Peyer's patch (tissue), 4 donors: ENCODE results near the gene CNTNAP2. TPM values are rescaled to one million over a fixed set of nuclear protein-coding genes. Genes with fewer than 3 reads are reported as not detected.

Source experiments
- DNase-seq, 3 donors: peaks; one replicate each; pipeline ENCODE4 v3.0.0-alpha.2; 2017 to 2019
- H3K27ac ChIP-seq, 4 donors: fragments of 200-600 bp; sonication (generic); one replicate each; pipeline ENCODE4 v1.5.1; 2016 to 2019
- H3K27me3 ChIP-seq, 2 donors: fragments of 200-600 bp; sonication (generic); one replicate each; pipeline ENCODE4 v1.5.1; 2019
- H3K36me3 ChIP-seq, 3 donors: fragments of 200-600 bp; sonication (generic); one replicate each; pipeline ENCODE4 v1.5.1; 2016 to 2019
- H3K4me1 ChIP-seq, 4 donors: fragments of 200-600 bp; sonication (generic); one replicate each; pipeline ENCODE4 v1.5.1; 2016 to 2019
- H3K4me3 ChIP-seq, 4 donors: fragments of 200-600 bp; sonication (generic); 1 replicate in 3 of 4; 2 replicates in 1 of 4; pipeline ENCODE4 v1.5.1; 2016 to 2019; ENCODE audit warnings: mild to moderate bottlenecking in 1 of 4
- H3K9me3 ChIP-seq, 4 donors: fragments of 200-600 bp; sonication (generic); one replicate each; pipeline ENCODE4 v1.5.1; 2016 to 2019; ENCODE audit warnings: mild to moderate bottlenecking in 1 of 4
- CTCF ChIP-seq, 6 experiments: fragments of 450-650 bp in 4 of 6; fragments of 200-600 bp in 2 of 6; sonication (generic) in 1 of 6; IDR thresholded peaks; one replicate each; pipeline ENCODE4 v1.5.1; 2017 to 2019; ENCODE audit warnings: antibody characterized with exemption in 6 of 6, mild to moderate bottlenecking in 3 of 6, moderate library complexity in 1 of 6
- POLR2A ChIP-seq, 2 donors: fragments of 450-650 bp; IDR thresholded peaks; one replicate each; pipeline ENCODE4 v1.5.1; 2017; ENCODE audit warnings: antibody characterized with exemption in 2 of 2, mild to moderate bottlenecking in 2 of 2, moderate library complexity in 2 of 2
- total RNA-seq, 4 donors: library from RNA; depleted of rRNA; stranded (reverse); fragments of >200 nt; gene quantifications; one replicate each; pipeline ENCODE4 v1.1.0, GENCODE V29; 2016

The CNTNAP2 gene
- total RNA-seq, 4 donors from 2014 or later = 1.5 to 4.9 (median 3.6) TPM

- no peak for DNase-seq
- Histone ChIP-seq H3K9me3 (no peaks in the 10 kb centered on the region), H3K4me1 (no peaks in the 10 kb centered on the region), H3K27ac (no peak overlapping the region), H3K36me3 (no peaks in the 10 kb centered on the region), H3K27me3 (no peaks in the 10 kb centered on the region), H3K4me3 (no peak overlapping the region)
- TF ChIP-seq CTCF (IDR thresholded peaks at IDR 0.05) (no peak), POLR2A (IDR thresholded peaks at IDR 0.05) (no peak)
These were observed 441.4 kb downstream of the CNTNAP2 start for GRCh38 chr7:146557971-146558469.

GRCh38 chr7:146565872-146566271, 449.3 kb downstream of the CNTNAP2 start:
- DNase-seq = no peak
- TF ChIP-seq POLR2A (IDR thresholded peaks at IDR 0.05) = no peak
- no peak for TF ChIP-seq CTCF (IDR thresholded peaks at IDR 0.05)
- Histone ChIP-seq H3K9me3 (no peaks in the 10 kb centered on the region), H3K4me1 (no peaks in the 10 kb centered on the region), H3K27ac (no peak overlapping the region), H3K4me3 (no peak overlapping the region), H3K36me3 (no peaks in the 10 kb centered on the region), H3K27me3 (no peaks in the 10 kb centered on the region)

- Histone ChIP-seq H3K4me1 (no peaks in the 10 kb centered on the region), H3K4me3 (no peak overlapping the region), H3K9me3 (peaks cover 0 to 2% (median 0%) of the 10 kb centered on the region in 4 donors), H3K36me3 (no peaks in the 10 kb centered on the region), H3K27me3 (no peaks in the 10 kb centered on the region), H3K27ac (no peak overlapping the region)
- no peak for DNase-seq
- TF ChIP-seq CTCF (IDR thresholded peaks at IDR 0.05) (no peak), POLR2A (IDR thresholded peaks at IDR 0.05) (no peak)
These were observed 459.3 kb downstream of the CNTNAP2 start for GRCh38 chr7:146575903-146576302.

GRCh38 chr7:146591976-146592375, 475.4 kb downstream of the CNTNAP2 start:
- no peak for DNase-seq
- Histone ChIP-seq H3K4me3 (no peak overlapping the region), H3K27me3 (no peaks in the 10 kb centered on the region), H3K9me3 (no peaks in the 10 kb centered on the region), H3K27ac (no peak overlapping the region), H3K4me1 (no peaks in the 10 kb centered on the region), H3K36me3 (no peaks in the 10 kb centered on the region)
- TF ChIP-seq CTCF (IDR thresholded peaks at IDR 0.05) = no peak
- no peak for TF ChIP-seq POLR2A (IDR thresholded peaks at IDR 0.05)

- H3K36me3 ChIP-seq = no peaks in the 10 kb centered on the region
- H3K27ac ChIP-seq = no peak overlapping the region
- TF ChIP-seq CTCF (IDR thresholded peaks at IDR 0.05) = no peak
- TF ChIP-seq POLR2A (IDR thresholded peaks at IDR 0.05) = no peak
- no peaks in the 10 kb centered on the region for H3K27me3 ChIP-seq
- no peak overlapping the region for H3K4me3 ChIP-seq
- no peaks in the 10 kb centered on the region for H3K4me1 ChIP-seq
- H3K9me3 ChIP-seq = no peaks in the 10 kb centered on the region
- no peak for DNase-seq
These were observed 490.0 kb downstream of the CNTNAP2 start for GRCh38 chr7:146606628-146607027.

- Histone ChIP-seq H3K27me3 (no peaks in the 10 kb centered on the region), H3K4me1 (no peaks in the 10 kb centered on the region), H3K9me3 (peaks cover 0 to 4% (median 0%) of the 10 kb centered on the region in 4 donors), H3K36me3 (no peaks in the 10 kb centered on the region), H3K27ac (no peak overlapping the region), H3K4me3 (no peak overlapping the region)
- DNase-seq = no peak
- TF ChIP-seq POLR2A (IDR thresholded peaks at IDR 0.05) (no peak), CTCF (IDR thresholded peaks at IDR 0.05) (no peak)
These were observed 503.0 kb downstream of the CNTNAP2 start for GRCh38 chr7:146619641-146620040.
